GM12892 (cell line): ENCODE measurements around the gene C1QTNF4.

Source experiments
- POLR2A ChIP-seq: IDR thresholded peaks from 2 replicates; pipeline ENCODE4 v1.6.1; 2011; ENCODE audit warnings: low read depth, low read length, control low read depth
- POLR2AphosphoS5 ChIP-seq: IDR thresholded peaks from 2 replicates; pipeline ENCODE4 v1.6.1; 2011; ENCODE audit warnings: low read depth, low read length, control low read depth
- TAF1 ChIP-seq: IDR thresholded peaks from 2 replicates; pipeline ENCODE4 v1.6.1; 2011; ENCODE audit warnings: low read depth, mild to moderate bottlenecking, control low read depth, low read length, borderline replicate concordance

DNA sequence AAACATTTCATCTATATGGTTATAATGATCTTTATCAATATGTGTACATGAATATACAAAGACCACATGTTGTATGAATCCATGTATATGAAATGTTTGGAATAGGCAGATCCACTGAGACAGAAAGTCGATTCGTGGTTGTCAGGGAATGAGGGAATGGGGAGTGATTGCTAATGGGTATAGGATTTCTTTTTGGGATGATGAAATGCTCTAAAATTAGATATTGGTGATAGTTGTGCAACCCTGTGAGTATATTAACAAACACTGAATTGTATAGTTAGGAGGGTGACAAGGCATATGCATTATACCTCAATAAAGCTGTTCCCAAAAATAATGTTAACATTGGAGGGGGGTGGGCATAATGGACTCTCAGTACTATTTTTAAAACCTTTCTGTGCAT lies 33.8 kb downstream of the C1QTNF4 start:
- TF ChIP-seq POLR2A (no peak), POLR2AphosphoS5 (no peak), TAF1 (no peak)
